Islet precursor cell (in vitro differentiated cells): Measurements from ENCODE around the gene EGLN1.
"Not testable (repeated sequence)": the region's sequence is repeated elsewhere in the genome, so short reads cannot be mapped to it uniquely, and the experiment has no call there.

ENCODE experiments used
- DNase-seq: peaks from one replicate; pipeline ENCODE4 v3.0.0-alpha.2; 2018

Gene EGLN1

DNA sequence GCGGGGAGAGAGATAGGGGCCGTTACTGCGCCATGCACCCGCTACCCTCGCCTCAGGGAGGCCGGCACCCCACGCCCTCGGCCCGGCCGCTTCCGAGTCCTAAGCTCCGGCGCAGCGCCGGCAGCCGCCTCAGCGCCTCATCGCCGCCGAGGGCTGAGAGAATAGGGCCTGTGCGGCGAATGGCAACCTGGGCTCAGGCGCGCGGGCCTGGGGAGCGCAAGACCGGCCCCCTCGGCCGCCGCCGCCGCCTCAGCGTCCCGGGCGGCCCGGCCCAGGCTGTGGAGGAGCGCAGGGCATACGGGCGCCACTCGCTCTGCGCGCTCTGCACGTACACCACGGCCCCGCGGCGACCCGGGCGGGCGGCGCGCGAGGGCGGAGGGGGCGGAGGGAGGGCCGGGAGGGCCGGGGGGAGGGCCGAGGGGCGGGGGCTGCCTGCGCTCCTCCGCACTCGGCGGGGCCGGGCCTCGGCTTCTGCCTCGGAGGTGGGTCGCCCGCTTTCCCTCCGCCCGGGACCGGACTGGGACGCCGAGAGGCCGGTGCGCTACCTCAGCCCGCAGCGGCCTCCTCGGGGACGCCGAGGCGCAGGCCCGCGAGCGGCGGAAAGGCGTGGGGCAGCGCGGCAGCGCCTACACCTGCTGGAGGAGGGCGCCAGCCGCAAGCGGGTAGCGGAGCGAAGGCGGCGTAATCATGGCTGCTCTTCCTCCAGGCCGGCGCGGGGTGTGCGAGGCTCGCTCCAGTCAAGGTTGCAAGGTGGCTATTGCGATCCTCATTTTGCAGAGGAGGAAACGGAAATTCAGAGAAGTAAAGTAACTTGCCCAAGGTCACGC, at the start of gene EGLN1:
EGLN1 (minus strand) TSS at position 317 of the 827 bp plus-strand sequence. CDS start 399 bp downstream, outside the sequence.
- peak; percentile 94 for DNase-seq

- not testable (repeated sequence) for DNase-seq
These were observed 49.4 kb upstream of the EGLN1 start for GRCh38 chr1:231471500-231471899.

DNA sequence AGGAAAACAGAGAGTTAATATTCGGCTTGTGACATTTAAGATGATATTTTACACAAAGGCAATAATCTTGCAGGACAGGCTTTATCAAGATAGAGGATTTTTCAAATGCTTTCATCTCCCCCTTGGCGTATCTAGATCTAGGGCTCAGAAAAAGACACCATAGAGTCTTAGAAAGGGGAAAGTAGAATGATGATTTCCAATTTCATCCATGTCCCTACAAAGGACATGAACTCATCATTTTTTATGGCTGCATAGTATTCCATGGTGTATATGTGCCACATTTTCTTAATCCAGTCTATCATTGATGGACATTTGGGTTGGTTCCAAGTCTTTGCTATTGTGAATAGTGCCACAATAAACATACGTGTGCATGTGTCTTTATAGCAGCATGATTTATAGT, 48.9 kb upstream of the EGLN1 start:
- DNase-seq, result not testable (repeated sequence)

- no peak for DNase-seq
These were observed 45.9 kb upstream of the EGLN1 start for GRCh38 chr1:231467986-231468385.

DNA sequence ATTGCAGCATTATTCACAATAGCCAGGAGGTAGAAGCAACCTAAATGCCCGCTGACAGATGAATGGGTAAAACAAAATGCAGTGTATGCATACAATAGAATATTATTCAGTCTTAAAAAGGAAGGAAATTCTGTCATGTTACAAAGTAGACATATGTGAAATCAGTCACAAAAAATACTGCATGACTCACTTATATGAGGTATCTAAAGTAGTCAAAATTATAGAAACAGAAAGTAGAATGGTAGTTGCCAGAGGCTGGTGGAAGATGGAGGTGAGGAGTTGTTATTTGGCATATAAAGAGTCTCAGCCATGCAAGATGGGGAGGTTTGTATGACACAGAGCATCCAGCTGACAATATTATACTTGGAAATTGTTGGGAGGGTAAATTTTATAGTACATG, 43.0 kb upstream of the EGLN1 start:
- no peak for DNase-seq

DNA sequence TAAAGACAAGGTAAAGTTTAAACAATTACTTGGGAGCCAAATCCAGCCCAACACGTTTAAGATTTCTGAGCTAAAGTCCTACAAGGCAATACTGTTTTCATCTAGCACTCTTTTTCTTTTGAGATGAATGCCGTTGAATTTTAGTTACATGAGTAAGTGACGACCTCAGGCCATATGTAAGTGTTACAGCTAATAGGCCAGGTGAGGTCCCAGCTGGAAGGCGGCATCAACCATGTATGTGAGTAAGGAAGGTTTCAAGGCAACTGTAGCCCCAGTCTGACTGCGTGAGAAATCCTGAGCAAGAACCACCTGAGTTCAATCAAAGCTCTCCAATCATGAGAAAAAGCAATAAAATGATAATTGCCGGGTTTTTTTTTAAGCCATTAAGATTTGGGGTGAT, 41.5 kb upstream of the EGLN1 start:
- DNase-seq, result no peak

DNA sequence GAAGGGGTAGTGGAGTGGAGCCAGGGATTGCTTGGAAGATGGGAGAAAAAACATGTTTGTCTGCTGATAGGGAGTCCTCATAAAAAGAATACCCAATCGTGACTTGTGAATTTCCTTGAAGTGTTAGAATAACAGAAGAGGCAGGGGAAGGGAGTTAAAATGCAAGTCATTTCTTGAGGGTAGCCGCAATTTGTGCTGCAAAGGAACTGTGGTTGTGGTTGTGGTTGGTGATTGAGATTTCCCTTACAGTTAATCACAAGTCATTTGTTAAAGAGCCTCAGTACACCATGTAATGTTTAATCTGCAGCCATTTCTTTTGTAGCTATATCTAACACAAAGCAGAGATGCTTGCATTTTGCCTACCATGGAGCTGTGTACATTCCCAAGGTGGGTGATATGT, 38.5 kb upstream of the EGLN1 start:
- no peak for DNase-seq

DNA sequence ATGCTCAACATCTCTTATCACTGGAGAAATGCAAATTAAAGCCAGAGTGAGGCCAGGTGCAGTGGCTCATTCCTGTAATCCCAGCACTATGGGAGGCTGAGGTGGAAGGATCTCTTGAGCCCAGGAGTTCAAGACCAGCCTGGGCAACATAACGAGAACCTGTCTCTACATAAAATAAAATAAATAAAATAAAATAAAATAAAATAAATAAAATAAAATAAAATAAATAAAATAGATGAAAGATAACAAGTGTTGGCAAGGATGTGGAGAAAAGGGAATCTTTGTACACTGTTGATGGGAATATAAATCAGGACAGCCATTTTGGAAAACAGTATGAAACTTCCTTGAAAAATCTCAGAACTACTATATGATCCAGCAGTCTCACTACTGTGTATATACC, 37.4 kb upstream of the EGLN1 start:
- DNase-seq, result not testable (repeated sequence)

DNA sequence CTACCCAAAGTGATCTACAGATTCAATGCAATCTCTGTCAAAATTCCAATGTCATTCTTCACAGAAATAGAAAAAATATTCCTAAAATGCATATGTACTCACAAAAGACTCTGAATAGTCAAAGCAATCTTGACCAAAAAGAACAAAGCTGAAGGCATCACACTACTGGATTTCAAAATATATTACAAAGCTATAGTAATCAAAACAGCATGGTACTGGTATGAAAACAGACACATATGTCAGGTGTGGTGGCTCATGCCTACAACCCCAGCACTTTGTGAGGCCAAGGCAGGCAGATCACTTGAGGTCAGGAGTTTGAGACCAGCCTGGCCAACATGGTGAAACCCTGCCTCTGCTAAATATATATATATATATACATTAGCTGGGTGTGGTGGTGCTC, 35.9 kb upstream of the EGLN1 start:
- DNase-seq, result not testable (repeated sequence)

- DNase-seq, result not testable (repeated sequence)
These were observed 32.0 kb upstream of the EGLN1 start for GRCh38 chr1:231454133-231454532.

GRCh38 chr1:231446138-231446537, 24.1 kb upstream of the EGLN1 start:
- no peak for DNase-seq

- DNase-seq, result no peak
These were observed 22.0 kb upstream of the EGLN1 start for GRCh38 chr1:231444059-231444458.

- no peak for DNase-seq
These were observed 21.3 kb upstream of the EGLN1 start for GRCh38 chr1:231443363-231443762.

GRCh38 chr1:231442735-231443134, 20.6 kb upstream of the EGLN1 start:
- no peak for DNase-seq

- DNase-seq, result no peak
These were observed 10.9 kb upstream of the EGLN1 start for GRCh38 chr1:231432996-231433395.

DNA sequence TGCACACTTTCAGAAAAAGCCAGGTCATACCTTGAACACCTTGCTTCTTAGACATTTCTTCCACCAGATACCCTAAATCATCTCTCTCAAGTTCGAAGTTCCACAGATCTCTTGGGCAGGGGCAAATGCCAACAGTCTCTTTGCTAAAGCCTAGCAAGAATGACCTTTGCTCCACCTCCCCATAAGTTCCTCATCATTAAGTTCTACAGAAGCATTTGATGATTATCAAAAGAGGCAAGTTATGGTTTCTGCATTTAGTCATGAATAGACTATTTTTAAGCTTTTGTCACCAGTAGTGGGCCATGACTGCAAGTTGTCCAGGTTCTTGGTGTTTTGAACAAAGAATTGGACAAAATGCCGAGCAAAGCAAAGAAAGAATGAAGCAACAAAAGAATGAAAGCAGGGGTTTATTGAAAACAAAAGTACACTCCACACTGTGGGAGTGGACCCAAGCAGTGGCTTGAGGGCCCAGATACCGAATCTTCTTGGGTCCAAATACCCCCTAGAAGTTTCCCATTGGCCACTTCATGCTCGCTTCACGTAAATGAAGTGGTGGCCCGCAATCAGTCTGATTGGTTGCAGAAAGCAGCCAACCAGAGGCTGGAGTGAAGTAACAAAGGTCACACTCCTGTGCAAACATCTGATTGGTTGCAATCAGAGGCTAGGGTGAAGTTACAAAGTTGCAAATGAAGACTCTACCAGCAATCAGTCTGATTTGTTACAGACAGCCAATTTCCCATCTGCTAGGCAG, 9.8 kb upstream of the EGLN1 start:
- DNase-seq, result no peak

GRCh38 chr1:231430678-231431352, 8.7 kb upstream of the EGLN1 start:
- DNase-seq, result not testable (repeated sequence)

DNA sequence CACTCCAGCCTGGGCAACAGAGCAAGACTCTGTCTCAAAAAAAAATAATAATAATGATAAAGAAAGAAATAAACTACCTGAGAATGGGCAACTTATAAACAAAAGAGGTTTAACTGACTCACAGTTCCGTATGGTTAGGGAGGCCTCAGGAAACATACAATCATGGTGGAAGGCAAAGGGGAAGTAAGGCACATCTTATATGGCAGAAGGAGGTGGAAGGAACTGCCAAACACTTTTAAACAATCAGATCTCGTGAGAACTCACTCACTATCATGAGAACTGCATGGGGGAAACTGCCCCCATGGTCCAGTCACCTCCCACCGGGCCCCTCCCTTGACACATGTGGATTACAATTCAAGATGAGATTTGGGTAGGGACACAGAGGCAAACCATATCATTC, 6.3 kb upstream of the EGLN1 start:
- no peak for DNase-seq

DNA sequence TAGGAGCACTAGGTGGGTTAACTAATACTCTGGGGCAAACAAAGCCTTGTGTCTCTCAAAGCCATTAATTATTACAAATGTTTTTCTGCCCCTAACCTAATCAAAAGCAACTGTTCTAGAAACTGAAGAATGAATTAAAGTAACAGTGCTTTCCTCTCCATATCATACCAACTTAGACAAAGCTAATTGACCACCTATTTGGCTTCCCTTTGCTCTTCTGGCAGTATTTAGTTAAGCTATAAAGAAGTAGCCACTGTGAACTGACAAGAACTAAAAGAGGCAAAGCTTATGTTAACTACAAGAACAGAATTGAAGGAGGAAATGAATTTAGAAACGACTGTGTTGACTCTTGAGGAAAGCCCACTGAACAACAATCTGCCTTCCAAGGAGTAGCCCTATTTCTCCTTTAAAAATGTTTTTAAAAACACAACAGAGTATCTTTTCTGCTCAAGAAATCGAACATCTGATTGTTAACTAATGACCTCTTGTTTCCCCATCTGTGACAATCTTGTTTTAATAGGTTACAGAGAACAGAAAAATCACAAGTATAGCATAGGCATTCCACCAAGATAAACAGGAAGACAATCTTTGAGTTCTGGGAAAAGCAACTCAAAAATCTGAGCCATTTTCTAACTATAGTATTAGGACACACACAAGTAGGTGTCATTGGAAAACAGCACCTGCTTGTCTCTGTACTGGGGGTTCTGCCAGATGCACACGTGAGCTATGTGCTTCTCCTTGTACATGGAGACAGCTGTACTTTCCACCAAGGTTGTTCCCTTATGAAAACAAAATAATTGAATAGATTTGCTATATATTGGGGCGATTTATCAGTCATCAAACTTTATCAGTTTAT, 3.1 kb upstream of the EGLN1 start:
- no peak for DNase-seq

DNA sequence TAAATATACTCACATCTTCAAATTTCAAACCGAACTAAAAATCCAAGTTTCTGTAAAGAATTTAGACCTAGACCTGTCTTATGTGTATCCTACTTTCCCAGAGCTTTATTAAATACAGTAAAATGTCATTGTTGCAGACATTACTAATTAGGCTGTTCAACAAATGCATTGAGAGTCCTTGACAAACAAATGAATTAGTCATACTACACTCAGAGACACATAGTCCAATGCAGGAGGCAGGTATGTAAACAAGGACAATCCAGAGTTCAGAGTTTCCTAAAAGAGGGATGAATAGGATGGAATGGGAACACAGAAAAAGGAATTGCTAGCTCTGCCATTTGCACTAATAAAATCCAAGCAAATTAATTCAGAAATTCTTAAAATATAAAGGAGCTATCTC, 1.6 kb upstream of the EGLN1 start:
- DNase-seq, result no peak

DNA sequence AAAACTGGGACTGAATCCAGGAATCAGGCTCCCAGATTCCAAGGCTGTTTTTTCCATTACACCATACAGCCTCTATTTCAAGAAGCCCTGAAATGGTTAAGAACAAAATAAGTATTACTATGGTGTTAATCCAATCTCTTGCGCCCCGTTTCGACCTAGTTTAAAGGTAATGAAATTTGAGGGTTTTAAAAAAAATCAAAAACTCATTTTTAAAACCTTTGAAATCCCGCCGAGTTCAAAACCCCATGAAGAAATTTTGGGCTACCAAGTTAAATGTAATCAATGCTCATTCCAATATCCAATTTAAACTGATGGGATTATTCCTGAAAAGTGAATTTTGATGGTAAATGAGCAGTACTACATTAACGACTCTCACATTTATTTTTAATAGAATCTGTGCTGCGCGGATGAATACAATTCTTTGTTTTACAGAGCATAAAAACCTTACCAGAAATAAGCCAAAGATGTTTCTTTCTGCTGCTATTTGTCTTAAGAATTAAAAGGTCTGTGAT, 767 bp upstream of the EGLN1 start:
- DNase-seq, result no peak

DNA sequence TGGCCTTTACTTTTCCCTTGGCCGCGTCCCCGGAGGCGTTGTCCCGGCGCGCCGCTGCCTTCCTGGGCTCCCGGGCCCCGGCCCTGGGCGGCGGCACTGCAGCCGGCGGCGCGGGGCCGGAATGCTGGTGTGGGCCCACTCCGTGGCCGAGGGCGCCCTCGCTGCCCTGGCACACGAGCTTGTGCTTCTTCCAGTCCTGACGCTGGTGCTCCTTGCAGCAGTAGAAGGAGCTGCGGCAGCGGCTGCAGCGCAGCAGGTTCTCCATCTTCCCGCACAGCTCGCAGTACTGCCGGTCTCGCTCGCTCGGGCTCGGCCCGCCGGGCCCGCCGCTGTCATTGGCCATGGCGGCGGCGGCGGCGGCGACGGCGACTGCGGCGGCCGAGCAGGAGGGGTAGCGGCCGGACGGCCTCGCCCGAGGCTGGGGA, 529 bp downstream of the EGLN1 start:
- peak; percentile 70 for DNase-seq
